Activated T-helper 17 cell treated with anti-CD3 and anti-CD28 coated beads, Interleukin-2, amount 50 U/mL, for 72 hours (primary cell): ENCODE results near the gene APOB. TPM values are rescaled to one million over a fixed set of nuclear protein-coding genes. Genes with fewer than 3 reads are reported as not detected.

ENCODE experiments used
- ATAC-seq: fragments of 150-1000 bp; cut with Tn5 transposase; replicated peaks from 2 replicates; pipeline ENCODE4 v1.10.0; 2021; ENCODE audit warnings: mild to moderate bottlenecking, moderate library complexity
- H3K27ac Mint-ChIP-seq: one replicate; pipeline ENCODE4 v1.8.0; 2022; ENCODE audit warnings: mixed read lengths
- H3K27me3 Mint-ChIP-seq: one replicate; pipeline ENCODE4 v1.8.0; 2022; ENCODE audit warnings: mixed read lengths
- H3K36me3 Mint-ChIP-seq: one replicate; pipeline ENCODE4 v1.8.0; 2022; ENCODE audit warnings: low read depth, mild to moderate bottlenecking, mixed read lengths
- H3K4me1 Mint-ChIP-seq: one replicate; pipeline ENCODE4 v1.8.0; 2022; ENCODE audit warnings: mixed read lengths
- H3K4me3 Mint-ChIP-seq: one replicate; pipeline ENCODE4 v1.8.0; 2022; ENCODE audit warnings: mild to moderate bottlenecking, mixed read lengths
- H3K9me3 Mint-ChIP-seq: one replicate; pipeline ENCODE4 v1.8.0; 2022; ENCODE audit warnings: mixed read lengths
- total RNA-seq, 2 donors: library from RNA; stranded (reverse); gene quantifications; one replicate each; pipeline ENCODE4 v1.2.3, GENCODE V29; 2022

The APOB gene
- total RNA-seq, 2 donors from 2014 or later: not detected

- Mint-ChIP-seq H3K36me3 (no peaks in the 10 kb centered on the region), H3K27me3 (peaks cover 7% of the 10 kb centered on the region), H3K4me1 (no peaks in the 10 kb centered on the region), H3K9me3 (no peaks in the 10 kb centered on the region), H3K27ac (no peak overlapping the region), H3K4me3 (no peak overlapping the region)
- no peak for ATAC-seq
Observed at GRCh38 chr2:20957788-20958525, 85.9 kb downstream of the APOB start.

- Mint-ChIP-seq H3K36me3 (no peaks in the 10 kb centered on the region), H3K4me1 (no peaks in the 10 kb centered on the region), H3K27me3 (peaks cover 7% of the 10 kb centered on the region), H3K27ac (no peak overlapping the region), H3K9me3 (no peaks in the 10 kb centered on the region), H3K4me3 (no peak overlapping the region)
- ATAC-seq: no peak
Observed at GRCh38 chr2:20955277-20956026, 88.4 kb downstream of the APOB start.

GRCh38 chr2:20953146-20953824, 90.6 kb downstream of the APOB start:
- no peaks in the 10 kb centered on the region for H3K9me3 Mint-ChIP-seq
- H3K4me1 Mint-ChIP-seq: no peaks in the 10 kb centered on the region
- H3K27ac Mint-ChIP-seq: no peak overlapping the region
- no peaks in the 10 kb centered on the region for H3K27me3 Mint-ChIP-seq
- no peak overlapping the region for H3K4me3 Mint-ChIP-seq
- H3K36me3 Mint-ChIP-seq: no peaks in the 10 kb centered on the region
- ATAC-seq: no peak

Other genes starting within 250 kb of the APOB start
- gene LDAH, start 221.0 kb downstream of the APOB start, total RNA-seq: 10 to 100 TPM; 29.4 to 32.5 TPM
- under 1 TPM in 1 of 2 donors, not detected in 1; 0.13 TPM for gene TDRD15, start 79.9 kb upstream of the APOB start, total RNA-seq